COLO829 (cell line): ENCODE results near the gene SFXN4.
A peak's percentile ranks its signal among the peaks of the same experiment; 100 is the strongest.
"Not testable (repeated sequence)": the region's sequence is repeated elsewhere in the genome, so short reads cannot be mapped to it uniquely, and the experiment has no call there.

Source experiments
- DNase-seq: peaks from one replicate; pipeline ENCODE4 v3.0.0; 2012; ENCODE audit warnings: low spot score

SFXN4 gene

DNA sequence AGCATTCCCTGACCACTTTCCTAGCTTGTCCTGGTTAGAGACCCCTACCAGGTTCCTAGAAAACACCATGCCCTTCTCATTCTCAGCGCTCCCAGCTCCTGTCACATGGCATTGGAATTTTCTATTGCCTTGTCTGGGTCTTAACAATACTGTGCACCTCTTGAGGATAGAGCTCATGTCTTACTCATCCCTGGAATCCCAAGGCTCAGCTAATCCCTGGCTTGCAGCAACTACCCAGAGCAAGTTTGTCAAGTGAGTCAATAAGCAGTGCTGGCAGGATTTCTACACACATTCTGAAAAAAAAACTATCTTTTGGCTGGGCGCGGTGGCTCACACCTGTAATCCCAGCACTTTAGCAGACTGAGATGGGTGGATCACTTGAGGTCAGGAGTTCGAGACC, 24.8 kb upstream of the SFXN4 start:
- DNase-seq = peak; percentile 36

DNA sequence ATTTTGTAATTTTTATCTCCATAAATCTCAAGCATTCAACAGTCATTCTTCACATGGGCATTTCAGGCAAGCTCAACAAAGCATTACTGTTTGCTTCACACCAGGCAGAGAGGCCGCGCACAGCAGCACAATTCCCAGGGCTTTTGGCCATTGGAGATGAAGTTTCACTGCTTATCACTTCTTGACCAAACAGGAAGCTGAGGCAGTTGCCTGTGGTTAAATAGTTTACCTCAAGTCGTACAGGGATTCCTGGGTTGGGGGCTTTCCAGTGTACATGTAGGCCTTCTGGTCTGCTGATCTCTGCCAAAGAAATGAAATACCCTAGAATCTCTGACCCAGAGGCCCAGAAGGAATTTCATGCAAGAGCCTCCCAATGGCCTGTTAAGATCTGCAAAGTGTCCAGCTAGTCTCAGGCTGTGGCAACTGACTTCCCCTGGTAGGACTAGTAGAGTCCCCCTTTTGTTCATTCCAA, 24.3 kb upstream of the SFXN4 start:
- DNase-seq = peak; percentile 70

DNA sequence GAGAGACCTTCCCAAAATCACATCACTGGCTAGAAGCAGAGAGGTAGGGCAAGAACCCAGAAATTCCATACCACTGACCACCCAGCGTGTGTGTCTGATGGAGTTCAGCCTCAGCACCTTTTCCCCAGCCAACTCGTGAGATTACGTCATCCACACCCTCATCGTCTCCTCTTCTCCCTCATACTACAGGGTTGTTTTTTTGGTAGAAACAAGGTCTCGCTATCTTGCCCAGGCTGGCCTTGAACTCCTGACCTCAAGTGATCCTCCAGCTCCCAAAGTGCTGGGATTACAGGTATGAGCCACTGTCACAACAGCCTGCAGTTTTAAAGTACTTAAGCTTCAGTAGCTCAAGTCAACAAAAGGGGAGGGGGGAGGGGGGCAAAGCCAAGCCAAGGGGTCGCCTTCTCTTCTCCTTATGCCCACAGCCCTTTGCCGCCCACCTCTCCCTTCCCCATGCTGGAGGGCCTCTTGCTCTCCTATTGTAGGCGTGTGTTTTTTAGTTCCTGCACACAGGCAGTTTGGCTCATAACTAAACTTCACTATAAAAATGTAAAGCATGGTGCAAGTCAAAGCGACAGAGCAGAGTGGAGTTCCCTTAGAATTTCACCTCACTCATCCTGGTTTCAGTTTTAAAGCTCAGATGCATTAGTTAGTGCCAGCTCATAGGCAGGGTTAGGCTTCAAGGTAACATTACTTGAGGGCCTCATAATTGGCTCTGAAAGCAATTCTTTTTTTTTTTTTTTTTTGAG, 18.3 kb upstream of the SFXN4 start:
- DNase-seq = no peak

DNA sequence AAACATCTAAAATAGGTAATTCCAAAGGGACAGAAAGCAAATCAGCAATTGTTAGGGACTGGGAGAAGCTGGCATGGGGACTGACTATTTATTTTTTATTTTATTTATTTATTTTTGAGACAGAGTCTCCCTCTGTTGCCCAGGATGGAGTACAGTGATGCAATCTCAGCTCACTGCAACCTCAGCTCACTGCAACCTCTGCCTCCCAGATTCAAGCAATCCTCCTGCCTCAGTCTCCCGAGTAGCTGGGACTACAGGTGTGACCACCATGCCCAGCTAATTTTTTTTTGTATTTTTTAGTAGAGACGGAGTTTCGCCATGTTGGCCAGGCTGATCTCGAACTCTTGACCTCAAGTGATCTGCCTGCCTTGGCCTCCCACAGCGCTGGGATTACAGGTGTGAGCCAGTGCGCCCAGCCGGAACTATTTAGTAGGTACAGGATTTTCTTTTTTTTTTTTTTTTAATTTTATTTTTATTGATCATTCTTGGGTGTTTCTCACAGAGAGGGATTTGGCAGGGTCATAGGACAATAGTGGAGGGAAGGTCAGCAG, 15.4 kb upstream of the SFXN4 start:
- not testable (repeated sequence) for DNase-seq

DNA sequence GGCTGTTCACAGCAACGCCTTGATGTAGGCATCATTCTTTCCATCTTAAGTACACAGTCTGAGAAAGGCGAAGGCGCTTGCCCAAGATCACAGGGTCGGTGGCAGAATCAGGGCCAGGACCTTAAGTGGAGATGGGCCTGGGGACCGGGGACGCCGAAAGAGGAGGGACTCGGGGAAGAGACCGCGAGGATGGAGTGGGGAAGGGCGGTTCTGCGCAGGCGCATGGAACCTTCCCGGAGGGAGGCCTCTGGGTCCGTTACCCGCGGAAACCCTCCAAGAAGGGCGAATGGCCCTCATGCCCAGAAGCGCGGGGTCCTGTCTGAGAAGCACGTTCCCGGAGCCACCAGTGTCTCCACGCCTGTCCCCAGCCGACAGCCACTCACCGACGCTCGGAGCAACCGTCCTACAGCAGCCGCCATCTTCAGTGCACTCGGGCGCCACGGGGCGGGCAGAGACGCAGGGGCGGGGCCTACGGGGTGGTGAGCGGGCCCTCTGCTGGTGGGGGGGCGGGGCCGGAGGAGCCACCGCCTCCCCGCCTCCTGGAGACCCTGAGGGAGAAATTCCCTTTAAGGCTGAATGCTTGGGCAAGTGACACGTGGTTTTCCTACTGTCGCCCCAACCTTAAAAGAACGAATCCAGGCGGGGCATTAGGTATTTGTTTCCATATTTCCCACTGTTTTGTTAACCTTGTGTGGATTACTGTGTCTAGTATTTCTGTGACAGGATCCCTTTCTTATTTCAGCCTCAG, 13.0 kb upstream of the SFXN4 start, which contains the start of gene PRDX3:
TSS of gene PRDX3 (minus strand) at position 441 of the 748 bp plus-strand sequence. CDS start at position 419, 22 bp downstream.
- DNase-seq = peak; percentile 54

DNA sequence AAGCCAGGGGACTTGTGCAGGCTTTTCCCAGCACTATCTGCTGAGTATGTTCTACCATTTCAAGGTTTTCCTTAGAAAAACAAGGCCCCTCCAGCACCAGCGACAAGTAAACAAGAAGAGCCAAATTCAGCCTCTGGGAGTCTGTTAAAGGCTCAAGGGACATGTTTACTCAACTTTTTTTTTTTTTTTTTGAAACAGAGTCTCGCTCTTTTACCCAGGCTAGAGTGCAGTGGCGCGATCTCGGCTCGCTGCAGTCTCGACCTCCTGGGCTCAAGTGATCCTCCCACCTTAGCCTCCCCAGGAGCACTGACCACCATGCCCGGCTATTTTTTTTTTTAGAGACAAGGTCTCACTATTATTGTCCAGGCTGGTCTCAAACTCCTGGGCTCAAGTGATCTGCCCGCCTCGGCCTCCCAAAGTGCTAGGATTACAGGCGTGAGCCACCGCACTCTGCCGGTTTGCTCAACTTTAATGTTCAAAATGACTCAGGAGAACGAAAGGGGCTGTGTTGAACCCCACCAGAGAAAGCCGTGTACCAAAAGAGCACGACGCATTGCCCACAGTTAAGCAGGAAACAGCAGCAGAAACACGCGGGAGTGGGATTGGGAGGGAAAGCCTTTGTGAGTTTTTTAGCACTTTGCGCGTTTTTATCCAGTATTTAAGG, 12.3 kb upstream of the SFXN4 start:
- no peak for DNase-seq

DNA sequence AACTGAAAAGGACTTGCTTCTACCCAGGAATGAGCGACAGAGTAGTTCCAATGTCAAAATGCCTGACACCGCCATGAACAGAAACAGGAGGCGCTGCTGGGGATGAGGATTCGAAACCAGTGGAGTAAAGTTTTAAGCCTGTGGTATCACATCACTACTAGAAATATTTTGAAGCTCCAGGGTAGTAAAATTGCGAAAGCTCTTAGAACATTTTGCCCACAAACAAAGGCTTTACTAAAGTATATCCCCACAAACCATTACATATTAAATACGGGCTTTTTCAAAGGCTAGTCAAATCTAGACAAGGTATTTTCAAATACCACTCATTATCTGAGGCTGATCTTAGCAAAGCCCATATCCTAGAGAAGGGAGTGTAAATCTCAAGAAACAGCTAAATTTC, 10.7 kb upstream of the SFXN4 start:
- no peak for DNase-seq

DNA sequence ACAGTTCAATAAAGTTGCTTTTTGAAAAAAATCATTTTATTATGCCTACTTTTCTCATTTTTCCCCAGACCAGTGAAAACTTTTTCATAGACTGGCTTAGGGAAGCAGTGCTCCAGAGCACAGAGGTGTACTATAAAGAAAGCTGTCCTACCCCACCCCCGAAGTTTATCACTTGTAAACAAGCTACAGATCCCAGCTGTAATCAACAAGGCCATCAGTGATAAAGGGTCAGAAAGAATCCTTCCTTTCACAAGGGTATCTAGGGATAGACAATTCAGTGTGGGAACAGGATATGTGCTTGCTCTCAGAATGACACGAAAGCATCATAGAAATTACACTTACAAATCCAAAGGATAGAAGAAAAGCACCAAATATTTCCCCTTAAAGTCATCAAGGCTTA, 8.6 kb upstream of the SFXN4 start:
- no peak for DNase-seq

DNA sequence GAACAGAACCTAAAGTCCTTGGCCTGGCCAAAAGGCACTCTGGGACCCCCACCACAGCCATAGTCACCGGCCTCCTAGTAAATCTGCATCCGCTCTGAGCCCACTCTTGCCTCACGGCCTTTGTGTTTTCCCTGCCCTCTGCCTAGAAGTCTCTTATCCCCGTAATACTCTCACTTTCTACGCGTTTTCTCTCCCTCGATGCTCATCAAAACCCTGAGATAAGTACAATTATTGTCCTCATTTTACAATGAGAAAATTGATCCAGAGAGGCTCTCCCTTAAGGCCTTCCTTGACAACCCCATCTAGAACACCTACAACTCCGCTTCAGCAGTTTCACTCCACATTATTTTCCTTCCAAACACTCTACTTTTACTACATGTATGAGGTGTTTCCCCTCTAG, 1.5 kb upstream of the SFXN4 start:
- no peak for DNase-seq

DNA sequence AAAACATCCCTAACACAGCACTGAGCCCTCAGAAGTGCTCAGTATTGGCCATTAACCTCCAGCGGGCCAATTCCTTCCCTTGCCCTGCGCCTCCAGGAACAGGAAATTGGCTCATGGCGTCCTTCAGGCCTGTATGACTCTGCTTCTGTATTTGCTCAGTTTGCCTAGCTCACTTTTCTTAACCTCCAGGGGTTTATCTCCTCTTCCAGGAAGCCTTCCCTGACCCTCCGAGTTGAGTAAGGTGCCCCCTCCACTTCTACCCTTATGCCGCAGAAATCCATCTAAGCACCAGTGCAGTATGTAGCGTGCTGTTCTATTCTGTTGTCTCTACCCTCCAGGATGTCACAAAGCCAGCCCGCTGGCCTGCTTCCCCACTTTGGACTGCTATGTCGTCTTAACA, 1.1 kb upstream of the SFXN4 start:
- DNase-seq = no peak

DNA sequence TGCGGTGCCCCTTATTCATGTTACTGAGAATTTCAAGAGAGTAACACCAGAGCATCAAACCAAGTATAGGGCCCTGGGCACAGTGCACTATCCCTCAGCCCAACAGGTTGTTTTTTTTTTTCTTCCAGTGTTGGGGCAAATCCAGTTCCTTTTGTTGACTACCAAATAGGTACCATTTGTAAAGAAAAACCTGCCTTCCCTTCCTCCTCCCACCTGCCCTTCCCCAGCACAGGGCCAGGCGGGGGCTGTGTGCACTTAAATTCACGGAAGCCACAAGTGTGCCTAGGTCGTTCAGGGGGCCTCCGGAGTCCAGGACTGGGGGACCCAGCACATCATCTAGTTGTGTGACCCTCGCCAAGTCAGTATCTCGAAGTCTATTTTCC, 595 bp upstream of the SFXN4 start:
- no peak for DNase-seq

DNA sequence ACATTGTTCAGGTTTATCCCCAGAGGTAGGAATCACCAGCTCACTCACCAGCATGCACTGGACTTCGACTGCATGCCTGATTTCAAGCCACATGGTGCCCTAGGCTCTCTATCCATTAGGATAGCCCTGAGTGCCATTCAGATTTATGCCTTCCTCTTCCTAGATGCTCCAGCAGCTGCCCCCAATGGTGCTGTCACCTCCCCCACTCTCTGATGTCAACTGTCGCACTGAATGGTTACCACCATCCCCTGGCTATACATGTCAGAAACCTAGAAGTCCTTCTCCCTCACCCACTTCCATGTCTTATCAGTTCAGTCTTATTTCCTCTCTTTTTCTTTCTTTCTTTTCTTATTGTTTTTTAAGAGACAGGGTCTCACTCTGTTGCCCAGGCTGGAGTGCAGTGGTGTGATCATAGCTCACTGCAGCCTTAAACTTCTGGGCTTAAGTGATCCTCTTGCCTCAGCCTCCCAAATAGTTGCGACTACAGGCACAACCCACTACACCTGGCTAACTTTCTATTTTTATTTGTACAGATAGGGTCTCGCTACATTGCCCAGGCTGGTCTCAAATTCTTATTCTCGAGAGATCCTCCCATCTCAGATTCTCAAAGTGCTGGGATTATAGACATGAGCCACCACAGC, 2.9 kb downstream of the SFXN4 start:
- no peak for DNase-seq

DNA sequence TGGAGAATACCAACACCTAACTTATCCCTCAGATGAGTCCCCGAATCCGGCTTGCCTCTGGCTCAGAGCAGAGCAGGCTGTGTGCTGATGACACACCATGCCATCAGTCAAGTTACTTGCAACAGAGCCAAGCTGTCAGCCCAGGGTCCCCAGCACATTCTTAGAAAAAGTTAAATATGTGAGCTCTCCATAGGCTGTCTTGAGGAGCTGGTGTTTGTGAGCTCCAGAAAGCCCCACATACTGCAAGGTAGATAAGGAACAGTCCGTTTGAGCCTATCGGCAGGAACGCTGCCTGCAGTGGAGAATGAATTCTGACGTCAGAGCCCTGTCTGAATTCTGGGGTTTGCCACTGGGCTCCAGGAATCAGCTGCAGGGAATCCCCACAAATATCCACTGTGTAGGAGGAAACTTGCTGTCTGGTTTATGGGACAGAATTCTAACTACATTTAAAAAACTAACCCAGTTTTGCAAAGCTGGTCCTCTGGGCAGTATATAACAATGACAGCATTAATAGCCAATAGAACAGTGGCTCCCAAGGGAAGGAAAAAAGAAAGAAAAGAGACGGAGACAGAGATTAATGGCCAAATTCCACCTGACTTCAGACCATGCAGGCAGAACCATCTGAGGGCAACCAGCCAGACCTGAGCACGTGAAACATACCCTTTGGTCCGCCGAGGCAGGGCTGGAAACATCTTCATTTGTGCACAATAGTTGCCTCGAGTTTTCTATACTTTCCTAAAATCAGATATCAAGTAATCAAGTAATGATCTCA, 3.6 kb downstream of the SFXN4 start:
- DNase-seq = no peak

DNA sequence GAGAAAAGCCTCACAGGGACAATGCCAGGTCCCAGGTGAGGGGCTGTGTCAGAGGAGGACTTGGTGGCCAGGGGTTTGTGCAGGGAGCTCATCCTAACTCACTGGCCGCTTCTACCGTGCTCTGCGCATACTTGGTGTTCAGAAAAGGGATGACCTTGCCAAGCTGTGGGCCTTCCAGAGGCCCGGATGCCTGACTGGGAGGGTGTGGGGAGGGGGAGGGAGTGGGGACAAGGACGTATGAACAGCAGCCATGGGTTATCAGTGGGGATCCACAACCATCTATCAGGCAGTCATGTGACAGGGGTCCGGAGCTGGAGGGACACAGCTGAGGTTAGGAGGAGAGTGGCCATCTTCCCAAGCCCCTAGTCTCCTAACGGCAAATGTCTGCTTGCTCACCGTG, 6.2 kb downstream of the SFXN4 start:
- DNase-seq = no peak

DNA sequence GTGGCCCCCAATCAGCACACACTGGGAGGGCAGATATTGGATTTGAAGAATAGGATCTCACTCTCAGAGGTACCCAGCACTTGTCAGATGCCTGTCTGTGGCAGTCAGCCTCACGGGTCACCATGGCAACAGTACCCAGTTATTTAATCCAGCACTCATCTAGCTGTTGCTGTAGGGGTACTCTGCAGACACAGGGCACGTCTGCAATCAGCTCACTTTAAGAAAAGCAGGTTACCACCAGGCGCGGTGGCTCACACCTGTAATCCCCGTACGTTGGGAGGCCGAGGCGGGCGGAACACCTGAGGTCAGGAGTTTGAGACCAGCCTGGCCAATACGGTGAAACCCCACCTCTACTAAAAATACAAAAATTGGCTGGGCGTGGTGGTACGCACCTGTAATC, 11.9 kb downstream of the SFXN4 start:
- DNase-seq = no peak

DNA sequence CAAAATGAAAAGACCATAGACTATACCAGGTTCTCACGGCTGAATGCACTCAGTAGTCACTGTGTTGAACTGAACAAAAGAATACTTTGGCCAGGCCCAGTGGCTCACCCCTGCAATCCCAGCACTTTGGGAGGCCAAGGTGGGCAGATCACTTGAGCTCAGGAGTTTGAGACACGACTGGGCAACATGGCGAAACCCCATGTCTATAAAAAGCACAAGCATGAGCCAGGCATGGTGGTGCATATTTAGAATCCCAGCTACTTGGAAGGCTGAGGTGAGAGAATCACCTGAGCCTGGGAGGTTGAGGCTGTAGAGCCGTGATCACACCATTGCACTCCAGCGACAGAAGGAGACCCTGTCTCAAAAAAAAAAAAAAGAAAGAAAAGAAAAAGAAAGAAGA, 12.5 kb downstream of the SFXN4 start:
- no peak for DNase-seq

DNA sequence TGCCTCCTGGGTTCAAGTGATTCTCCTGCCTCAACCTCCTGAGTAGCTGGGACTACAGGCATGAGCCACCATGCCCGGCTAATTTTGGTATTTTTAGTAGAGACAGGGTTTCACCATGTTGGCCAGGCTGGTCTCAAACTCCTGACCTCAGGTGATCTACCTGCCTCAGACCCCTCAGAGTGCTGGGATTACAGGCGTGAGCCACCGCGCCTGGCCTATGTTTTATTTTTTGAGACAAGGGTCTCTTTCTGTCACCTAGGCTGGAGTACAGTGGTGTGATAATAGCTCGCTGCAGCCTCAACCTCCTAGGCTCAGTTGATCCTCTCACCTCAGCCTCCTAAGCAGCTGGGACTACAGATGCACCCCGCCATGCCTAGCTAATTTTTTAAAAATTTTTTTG, 13.9 kb downstream of the SFXN4 start:
- not testable (repeated sequence) for DNase-seq

DNA sequence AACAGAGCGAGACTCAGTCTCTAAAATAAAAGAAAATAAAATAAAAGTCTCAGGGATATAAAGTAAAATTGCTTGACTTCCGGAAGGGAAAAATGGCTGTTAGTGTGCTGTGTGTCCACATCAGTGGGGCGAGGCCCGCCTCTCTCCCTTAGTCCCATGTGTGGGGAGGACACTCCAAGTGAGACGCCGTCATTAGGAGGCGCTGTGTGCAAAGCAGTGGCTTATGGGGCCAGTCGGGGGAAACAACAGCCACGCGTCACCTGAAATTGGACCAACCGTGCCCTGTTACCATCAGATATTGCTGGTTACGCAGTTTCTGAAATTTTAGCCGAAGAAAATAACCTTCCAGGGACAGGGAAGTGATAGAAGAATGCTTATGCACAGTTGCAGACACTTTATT, 15.8 kb downstream of the SFXN4 start:
- no peak for DNase-seq

DNA sequence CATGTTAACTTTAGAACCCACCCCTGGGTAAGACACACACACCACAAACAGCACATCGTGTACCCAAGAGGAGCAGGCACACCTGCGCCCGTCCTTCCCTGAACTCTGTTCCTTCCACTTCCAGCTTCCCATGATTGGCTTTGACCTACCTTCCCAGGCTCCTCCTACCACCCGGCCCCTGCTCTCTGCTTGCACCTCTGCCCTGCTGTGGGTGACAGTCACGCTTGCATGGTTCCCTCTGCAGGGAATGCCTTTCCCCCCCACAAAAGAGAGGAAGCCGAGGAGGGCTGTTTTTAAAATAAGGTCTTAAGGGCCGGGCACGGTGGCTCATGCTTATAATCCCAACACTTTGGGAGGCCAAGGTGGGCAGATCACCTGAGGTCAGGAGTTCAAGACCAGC, 16.4 kb downstream of the SFXN4 start:
- DNase-seq = no peak

DNA sequence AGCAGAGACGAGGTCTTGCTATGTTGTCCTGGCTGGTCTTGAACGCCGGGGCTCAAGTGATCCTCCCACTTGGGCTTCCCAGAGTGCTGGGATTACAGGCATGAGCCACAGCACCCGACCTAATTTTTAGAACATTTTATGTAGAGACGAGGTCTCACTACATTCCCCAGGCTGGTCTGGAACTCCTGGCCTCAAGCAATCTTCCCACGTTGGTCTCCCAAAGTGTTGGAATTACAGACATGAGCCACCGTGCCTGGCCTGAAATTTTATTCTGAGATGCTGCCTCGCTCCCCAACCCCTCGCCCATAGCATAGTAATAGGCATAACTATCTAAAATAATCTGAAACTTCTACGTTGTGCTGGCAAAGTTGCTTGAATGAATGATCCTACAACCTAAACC, 21.9 kb downstream of the SFXN4 start:
- DNase-seq = no peak

DNA sequence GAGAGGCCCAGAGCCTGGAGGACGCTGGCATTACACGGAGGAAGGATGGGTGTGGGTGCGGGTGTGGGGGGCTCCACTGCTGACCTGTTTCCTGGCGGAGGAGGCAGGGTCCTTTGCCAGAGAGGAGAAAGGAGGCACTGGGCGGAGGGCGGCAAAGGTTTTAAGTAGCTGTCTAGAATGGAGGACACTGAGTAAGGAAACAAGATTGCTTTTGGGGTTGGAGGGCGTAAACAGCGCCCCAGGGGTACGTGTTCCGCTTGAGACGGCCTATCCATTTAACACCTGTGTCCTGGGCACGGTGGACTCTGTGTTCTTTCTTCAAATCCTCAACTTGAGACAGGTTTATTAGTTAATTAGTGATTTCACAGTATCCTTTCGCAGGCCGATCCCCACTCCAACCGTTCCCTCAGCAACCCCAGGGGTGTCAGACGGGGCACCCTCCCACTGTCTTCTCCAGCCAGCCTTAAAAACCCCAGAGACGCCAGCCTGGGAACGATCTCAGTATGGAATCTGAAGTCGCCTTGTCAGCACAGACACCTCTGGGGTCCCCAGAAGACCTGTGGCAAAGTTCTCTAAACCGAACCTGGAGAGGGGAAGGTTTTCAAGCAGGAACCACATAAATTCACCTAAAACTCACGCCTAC, 24.8 kb downstream of the SFXN4 start:
- no peak for DNase-seq
